ENCODE results near the gene DHX9. TPM values are rescaled to one million over a fixed set of nuclear protein-coding genes. Genes with fewer than 3 reads are reported as not detected.

Gene DHX9
- total RNA-seq, 1 experiment from 2014 or later = 220 TPM

GRCh38 chr1:182857212-182857611 lies 18.1 kb downstream of the DHX9 start:
- Histone ChIP-seq H3K9me3 (ENCODE audit: control insufficient read depth in 1 of 2, insufficient read depth in 1 of 2, low read depth in 1 of 2, low read length in 2 of 2) (no peaks in the 10 kb centered on the region), H3K27me3 (ENCODE audit: insufficient read depth, low read length) (no peaks in the 10 kb centered on the region), H3K27ac (ENCODE audit: low read depth, low read length) (no peak overlapping the region), H3K36me3 (ENCODE audit: control insufficient read depth in 1 of 2, insufficient read depth in 2 of 2, low read length in 2 of 2) (peaks cover 89 to 90% of the 10 kb centered on the region in 2 experiments), H3K4me1 (ENCODE audit: control insufficient read depth in 1 of 2, insufficient read depth in 2 of 2, low read length in 2 of 2) (no peaks in the 10 kb centered on the region), H3K9ac (ENCODE audit: low read length) (no peak overlapping the region), H3K4me2 (ENCODE audit: low read length) (no peak overlapping the region), H2AFZ (ENCODE audit: low read depth, low read length, poor library complexity, severe bottlenecking) (no peak overlapping the region), H3K79me2 (ENCODE audit: insufficient read depth, low read length) (peaks cover 100% of the 10 kb centered on the region), H3K9me2 (ENCODE audit: insufficient read depth) (no peaks in the 10 kb centered on the region), H4K20me1 (ENCODE audit: insufficient read depth) (peaks cover 31% of the 10 kb centered on the region; the same call in 1 of the 2 replicates), H3K4me3 (replicated peaks in 1 of 2; ENCODE audit: low read depth in 1 of 2, low read length in 2 of 2) (no peak overlapping the region)
- DNase-seq (ENCODE audit: low read depth, low spot score) (no peak), ATAC-seq (no peak)
- TF ChIP-seq JUND (IDR thresholded peaks at IDR 0.05) = no peak
- TF ChIP-seq CEBPB (IDR thresholded peaks at IDR 0.05; ENCODE audit: low read depth) = no peak
- TF ChIP-seq EGR1 (IDR thresholded peaks at IDR 0.05; ENCODE audit: low read depth) = no peak
- TF ChIP-seq ELF1 (IDR thresholded peaks at IDR 0.05; ENCODE audit: borderline replicate concordance, low read depth) = no peak
- no peak for TF ChIP-seq FOSL1 (IDR thresholded peaks at IDR 0.05; ENCODE audit: low read depth)
- no peak for TF ChIP-seq REST (IDR thresholded peaks at IDR 0.05; ENCODE audit: low read depth)
- no peak for TF ChIP-seq CTCF (IDR thresholded peaks at IDR 0.05 in 2 of 3, conservative IDR thresholded peaks at IDR 0.05 in 1 of 3; ENCODE audit: borderline replicate concordance in 1 of 3, insufficient read depth in 1 of 3, low read depth in 2 of 3, low read length in 2 of 3)
- TF ChIP-seq SRF (IDR thresholded peaks at IDR 0.05; ENCODE audit: low read depth) = no peak
- no peak for TF ChIP-seq ATF3 (IDR thresholded peaks at IDR 0.05)
- no peak for TF ChIP-seq MAX (IDR thresholded peaks at IDR 0.05)
- TF ChIP-seq ZNF274 (IDR thresholded peaks at IDR 0.05; ENCODE audit: low read depth, low read length) = no peak
- POLR2A ChIA-PET = no interaction called here
- BruUV-seq (replicated peaks) = no TSS peak
- RAD21 ChIA-PET (ENCODE audit: low non-redundant PET in 1 of 2, low total read pairs in 2 of 2, uncharacterized antibody in 2 of 2, unreplicated experiment in 2 of 2) = no interaction called here
- intact Hi-C loops (cut with micrococcal nuclease) = no loop called here
- CTCF ChIA-PET = no interaction called here

All from HCT116 (cell line).